Erythroblast (primary cell): Measurements from ENCODE around the gene TUBB4B.

ENCODE experiments used
- GATA1 ChIP-seq: IDR thresholded peaks from 2 replicates; pipeline ENCODE4 v1.6.1; 2011; ENCODE audit warnings: low read depth, mild to moderate bottlenecking, control low read depth, low read length, moderate library complexity
- POLR2A ChIP-seq: IDR thresholded peaks from 2 replicates; pipeline ENCODE4 v1.6.1; 2011; ENCODE audit warnings: mild to moderate bottlenecking, low read length

- TF ChIP-seq POLR2A (no peak), GATA1 (no peak)
Measured at GRCh38 chr9:137273095-137273490, 32.0 kb downstream of the TUBB4B start.
